Neural cell (in vitro differentiated cells): ENCODE data around the gene ARPIN. TPM values are rescaled to one million over a fixed set of nuclear protein-coding genes. Genes with fewer than 3 reads are reported as not detected.

Experiments used
- H2AFZ ChIP-seq: fragments of 200-600, 300-800 bp; sonication (generic), shearing (Covaris generic); 2 replicates; pipeline ENCODE4 v1.6.0; 2014; ENCODE audit warnings: low read depth, mild to moderate bottlenecking, antibody characterized with exemption, low read length, moderate library complexity
- H3F3A ChIP-seq: fragments of 200-600 bp; shearing (Covaris generic); 2 replicates; pipeline ENCODE4 v1.6.1; 2016; ENCODE audit warnings: mild to moderate bottlenecking, moderate library complexity, mixed read lengths, antibody characterized with exemption, low read length; ENCODE audit not compliant: insufficient read depth, poor library complexity, severe bottlenecking
- H3K27ac ChIP-seq: fragments of 200-600, 300-800 bp; sonication (generic), shearing (Covaris generic); 2 replicates; pipeline ENCODE4 v1.5.1; 2014; ENCODE audit warnings: mild to moderate bottlenecking, low read length, moderate library complexity
- H3K27me3 ChIP-seq: fragments of 300-800, 200-600 bp; sonication (generic), shearing (Covaris generic); 2 replicates; pipeline ENCODE4 v1.6.0; 2014; ENCODE audit warnings: mild to moderate bottlenecking, low read depth, low read length, moderate library complexity; ENCODE audit not compliant: insufficient read depth
- H3K36me3 ChIP-seq: fragments of 300-800, 200-600 bp; sonication (generic), shearing (Covaris generic); 2 replicates; pipeline ENCODE4 v1.5.1; 2014; ENCODE audit warnings: mild to moderate bottlenecking, antibody characterized with exemption, low read length, moderate library complexity; ENCODE audit not compliant: insufficient read depth
- H3K4me2 ChIP-seq: fragments of 300-800, 200-600 bp; sonication (generic), shearing (Covaris generic); 2 replicates; pipeline ENCODE4 v1.6.0; 2014; ENCODE audit warnings: mild to moderate bottlenecking, low read length
- H3K4me3 ChIP-seq: fragments of 300-800, 200-600 bp; sonication (generic), shearing (Covaris generic); 2 replicates; pipeline ENCODE4 v1.5.1; 2014; ENCODE audit warnings: mild to moderate bottlenecking, low read length, moderate library complexity
- H3K79me2 ChIP-seq: fragments of 200-600 bp; shearing (Covaris generic); replicated peaks from 2 replicates; pipeline ENCODE4 v1.6.0; 2014; ENCODE audit warnings: mild to moderate bottlenecking, low read length, moderate library complexity; ENCODE audit not compliant: insufficient read depth
- H3K9ac ChIP-seq: fragments of 300-800, 200-600 bp; sonication (generic), shearing (Covaris generic); 2 replicates; pipeline ENCODE4 v1.6.1; 2016; ENCODE audit warnings: mild to moderate bottlenecking, low read length, mixed read lengths
- H3K9me2 ChIP-seq: fragments of 200-600 bp; shearing (Covaris generic); 2 replicates; pipeline ENCODE4 v1.6.1; 2016; ENCODE audit warnings: mild to moderate bottlenecking, low read length, mixed read lengths; ENCODE audit not compliant: insufficient read depth
- H3K9me3 ChIP-seq: fragments of 200-600, 300-800 bp; sonication (generic), shearing (Covaris generic); 2 replicates; pipeline ENCODE4 v1.6.1; 2016; ENCODE audit warnings: mild to moderate bottlenecking, mixed run types, low read length, moderate library complexity, mixed read lengths
- H4K20me1 ChIP-seq: fragments of 200-600 bp; shearing (Covaris generic); 2 replicates; pipeline ENCODE4 v1.6.1; 2016; ENCODE audit warnings: mild to moderate bottlenecking, mixed run types; ENCODE audit not compliant: insufficient read depth
- CTCF ChIP-seq: fragments of 450-650 bp; IDR thresholded peaks from 2 replicates; pipeline ENCODE4 v1.5.1; 2014; ENCODE audit warnings: antibody characterized with exemption, mild to moderate bottlenecking, moderate library complexity; ENCODE audit not compliant: poor library complexity, severe bottlenecking
- EP300 ChIP-seq: fragments of 450-650 bp; conservative IDR thresholded peaks from 2 replicates; pipeline ENCODE4 v1.6.1; 2014; ENCODE audit warnings: antibody characterized with exemption, mild to moderate bottlenecking, moderate library complexity; ENCODE audit not compliant: poor library complexity, severe bottlenecking
- EZH2 ChIP-seq: fragments of 200-600, 300-800 bp; shearing (Covaris generic), sonication (generic); IDR thresholded peaks from 2 replicates; pipeline ENCODE4 v1.6.1; 2014; ENCODE audit warnings: antibody characterized with exemption, low read length, borderline replicate concordance, mild to moderate bottlenecking; ENCODE audit not compliant: insufficient read depth, poor library complexity, severe bottlenecking
- MXI1 ChIP-seq: fragments of 450-650 bp; conservative IDR thresholded peaks from 2 replicates; pipeline ENCODE4 v1.6.1; 2014; ENCODE audit warnings: antibody characterized with exemption, mild to moderate bottlenecking; ENCODE audit not compliant: poor library complexity, severe bottlenecking
- POLR2AphosphoS5 ChIP-seq: IDR thresholded peaks from 2 replicates; pipeline ENCODE4 v1.6.1; 2012
- RAD21 ChIP-seq: fragments of 450-650 bp; conservative IDR thresholded peaks from 2 replicates; pipeline ENCODE4 v1.6.1; 2014; ENCODE audit warnings: antibody characterized with exemption, mild to moderate bottlenecking, moderate library complexity
- REST ChIP-seq: IDR thresholded peaks from 2 replicates; pipeline ENCODE4 v1.6.1; 2012; ENCODE audit warnings: borderline replicate concordance
- SMC3 ChIP-seq: fragments of 450-650 bp; conservative IDR thresholded peaks from 2 replicates; pipeline ENCODE4 v1.6.1; 2014; ENCODE audit warnings: antibody characterized with exemption, mild to moderate bottlenecking, moderate library complexity; ENCODE audit not compliant: poor library complexity
- TAF1 ChIP-seq: IDR thresholded peaks from 2 replicates; pipeline ENCODE4 v1.6.1; 2012; ENCODE audit warnings: low read depth
- polyA plus RNA-seq: library from polyadenylated mRNA; depleted of rRNA; stranded (reverse); fragments of >200 nt; gene quantifications from 2 replicates; pipeline ENCODE4 v1.2.3, GENCODE V29; 2014

ARPIN gene
- polyA plus RNA-seq, 1 donor from 2014 or later, result 2.7 TPM

DNA sequence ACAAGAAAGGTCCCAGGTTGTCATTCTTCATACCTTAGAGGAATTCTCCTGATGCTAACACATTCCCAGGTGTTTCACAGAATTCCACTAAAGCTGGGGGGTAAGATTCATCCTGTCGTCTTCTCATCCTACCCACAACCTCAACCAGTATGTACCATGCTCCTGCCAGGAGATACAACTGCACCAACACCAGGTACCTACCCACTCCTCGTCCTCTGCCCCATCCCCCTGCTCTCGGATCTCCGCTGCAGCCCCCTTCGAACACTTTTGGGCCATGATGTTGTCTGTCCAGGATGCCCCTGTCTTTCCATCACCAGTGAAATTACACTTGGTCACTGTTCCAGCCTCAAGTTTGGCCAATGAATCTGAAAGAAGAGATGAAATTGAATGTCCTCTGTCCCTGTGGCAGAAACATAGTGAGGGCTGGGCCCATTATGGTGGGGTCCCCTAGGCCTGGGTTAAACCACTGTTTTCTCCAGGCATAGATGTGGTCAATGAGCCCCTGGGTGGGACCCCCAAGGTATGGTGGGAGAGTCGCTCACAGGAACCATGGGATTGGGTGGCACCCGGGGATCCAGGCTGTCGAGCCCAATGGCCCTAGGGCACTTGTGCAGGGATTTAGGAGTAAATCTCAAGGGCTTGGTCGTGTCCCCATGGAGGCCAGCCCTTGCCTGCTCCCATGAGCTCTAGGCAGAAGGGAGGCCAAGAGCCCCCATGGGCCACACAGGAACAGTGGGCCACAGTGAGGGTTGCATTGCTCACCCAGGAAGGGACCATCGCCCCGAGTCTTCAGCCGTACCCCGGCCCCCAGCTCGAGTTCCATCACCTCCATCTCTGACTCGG is 9.5 kb downstream of the ARPIN start:
- Histone ChIP-seq H3K4me2 (no peak overlapping the region), H3K27me3 (no peaks in the 10 kb centered on the region)

DNA sequence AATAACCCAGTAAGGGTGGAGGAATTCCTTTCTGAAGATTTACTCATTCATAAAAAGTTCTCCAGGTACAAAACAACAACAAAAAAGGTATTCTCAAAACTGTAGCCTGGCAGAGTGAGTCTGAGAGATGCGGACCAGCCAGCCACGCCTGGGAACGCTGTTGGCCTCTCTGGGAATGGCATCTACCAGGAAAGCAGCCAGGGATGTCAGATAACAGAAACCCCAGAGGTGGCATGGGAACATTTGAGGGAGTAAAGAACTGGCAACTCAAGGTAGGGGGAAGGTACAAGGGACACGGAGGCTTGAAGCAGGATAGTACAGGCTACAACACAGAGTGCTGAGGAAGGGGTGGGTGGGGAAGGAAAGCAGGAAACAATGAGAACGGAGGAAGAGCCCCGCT is 11.9 kb downstream of the ARPIN start:
- H3K79me2 ChIP-seq, result no peaks in the 10 kb centered on the region
- H3K4me2 ChIP-seq, result no peak overlapping the region
- H4K20me1 ChIP-seq, result no peaks in the 10 kb centered on the region
- H3K9ac ChIP-seq, result no peak overlapping the region
- no peaks in the 10 kb centered on the region for H3K36me3 ChIP-seq
- no peaks in the 10 kb centered on the region for H3K9me3 ChIP-seq
- H3F3A ChIP-seq, result no peaks in the 10 kb centered on the region
- TF ChIP-seq RAD21 (no peak), CTCF (no peak), EZH2 (no peak), MXI1 (no peak), EP300 (no peak), TAF1 (no peak)
- no peak overlapping the region for H3K4me3 ChIP-seq
- H2AFZ ChIP-seq, result no peak overlapping the region
- H3K27ac ChIP-seq, result no peak overlapping the region
- no peaks in the 10 kb centered on the region for H3K27me3 ChIP-seq
- no peaks in the 10 kb centered on the region for H3K9me2 ChIP-seq

More for the DNA sequence above, 9.5 kb downstream of the ARPIN start:
- Histone ChIP-seq H3K36me3 (no peaks in the 10 kb centered on the region), H3K79me2 (no peaks in the 10 kb centered on the region), H3F3A (no peaks in the 10 kb centered on the region), H3K9me3 (no peaks in the 10 kb centered on the region), H3K27ac (no peak overlapping the region), H3K9ac (no peak overlapping the region), H3K9me2 (no peaks in the 10 kb centered on the region), H3K4me3 (no peak overlapping the region), H2AFZ (no peak overlapping the region), H4K20me1 (no peaks in the 10 kb centered on the region)
- TF ChIP-seq EZH2 (no peak), SMC3 (no peak), RAD21 (no peak), TAF1 (no peak), MXI1 (no peak), POLR2AphosphoS5 (no peak), EP300 (no peak), REST (no peak), CTCF (no peak)
